SK-N-SH (cell line): ENCODE measurements around the gene FBN2. TPM values are rescaled to one million over a fixed set of nuclear protein-coding genes. Genes with fewer than 3 reads are reported as not detected.

Source experiments
- CTCF ChIA-PET: fragments of 300-600, 350-600 bp; formaldehyde crosslinking; extraction: SDS; loops from one replicate; lab custom pipeline; 2021; lab: Yijun Ruan, JAX
- POLR2A ChIA-PET: fragments of 350-600 bp; sonication (Branson Sonifier 250); formaldehyde crosslinking; extraction: SDS; loops from one replicate; lab custom pipeline; 2020; ENCODE audit warnings: antibody characterized with exemption, inconsistent platforms; lab: Yijun Ruan, JAX
- DNase-seq: peaks from one replicate; pipeline ENCODE4 v3.0.0; 2012
- H2AFZ ChIP-seq: fragments of 200-600 bp; sonication (generic); 2 replicates; pipeline ENCODE4 v1.8.1; 2016; ENCODE audit warnings: antibody characterized with exemption, mild to moderate bottlenecking, low read depth
- H3F3A ChIP-seq: fragments of 200-600 bp; sonication (generic); replicated peaks from 2 replicates; pipeline ENCODE3; 2016; ENCODE audit warnings: antibody characterized with exemption, mild to moderate bottlenecking; ENCODE audit not compliant: insufficient read depth
- H3K27ac ChIP-seq, 2 experiments: fragments of 200-500 bp in 1 of 2; fragments of 200-600 bp in 1 of 2; sonication (Bioruptor generic) in 1 of 2; sonication (generic), shearing (Covaris generic) in 1 of 2; 2 replicates each; pipeline versions ENCODE4 v1.5.1 to v1.6.1; 2014 to 2016; ENCODE audit warnings: low read depth in 2 of 2, inconsistent platforms in 1 of 2, low read length in 1 of 2, mild to moderate bottlenecking in 1 of 2, mixed read lengths in 1 of 2
- H3K27me3 ChIP-seq: fragments of 200-600 bp; sonication (generic), shearing (Covaris generic); 2 replicates; pipeline ENCODE4 v1.6.1; 2016; ENCODE audit warnings: mixed run types; ENCODE audit not compliant: insufficient read depth
- H3K36me3 ChIP-seq, 2 experiments: fragments of 200-500 bp in 1 of 2; fragments of 200-600 bp in 1 of 2; sonication (Bioruptor generic) in 1 of 2; sonication (generic) in 1 of 2; replicated peaks in 1 of 2; 2 replicates each; pipeline versions ENCODE3 to v1.5.1; 2014 to 2016; ENCODE audit warnings: low read length in 1 of 2, mild to moderate bottlenecking in 1 of 2; ENCODE audit not compliant: insufficient read depth in 2 of 2, control insufficient read depth in 1 of 2
- H3K4me1 ChIP-seq, 2 experiments: fragments of 200-500 bp in 1 of 2; fragments of 200-600 bp in 1 of 2; sonication (Bioruptor generic) in 1 of 2; sonication (generic), shearing (Covaris generic) in 1 of 2; 2 replicates each; pipeline versions ENCODE4 v1.5.1 to v1.6.1; 2014 to 2016; ENCODE audit warnings: low read depth in 1 of 2, low read length in 1 of 2, mixed run types in 1 of 2; ENCODE audit not compliant: insufficient read depth in 2 of 2, control insufficient read depth in 1 of 2
- H3K4me2 ChIP-seq: fragments of 200-600 bp; sonication (generic), shearing (Covaris generic); 2 replicates; pipeline ENCODE4 v1.6.1; 2017; ENCODE audit warnings: mixed run types
- H3K4me3 ChIP-seq, 2 experiments: fragments of 200-500 bp in 1 of 2; fragments of 200-600 bp in 1 of 2; sonication (Bioruptor generic) in 1 of 2; sonication (generic), shearing (Covaris generic) in 1 of 2; 2 replicates each; pipeline versions ENCODE4 v1.5.1 to v1.8.1; 2014 to 2016; ENCODE audit warnings: low read depth in 2 of 2, inconsistent platforms in 1 of 2, low read length in 1 of 2, mild to moderate bottlenecking in 1 of 2, mixed read lengths in 1 of 2, moderate library complexity in 1 of 2
- H3K79me2 ChIP-seq: fragments of 200-600 bp; sonication (generic); 2 replicates; pipeline ENCODE4 v1.8.1; 2017; ENCODE audit warnings: mild to moderate bottlenecking; ENCODE audit not compliant: insufficient read depth
- H3K9ac ChIP-seq: fragments of 200-600 bp; sonication (generic); 2 replicates; pipeline ENCODE4 v1.6.1; 2017; ENCODE audit warnings: mixed run types
- H3K9me2 ChIP-seq: fragments of 200-600 bp; sonication (generic); 2 replicates; pipeline ENCODE4 v1.6.1; 2017; ENCODE audit warnings: mixed run types
- H3K9me3 ChIP-seq: fragments of 200-600 bp; sonication (generic); 2 replicates; pipeline ENCODE4 v1.6.1; 2017; ENCODE audit warnings: mixed run types, mild to moderate bottlenecking, moderate library complexity
- H4K20me1 ChIP-seq: fragments of 200-600 bp; sonication (generic); 2 replicates; pipeline ENCODE4 v1.6.1; 2017; ENCODE audit warnings: mild to moderate bottlenecking, mixed run types; ENCODE audit not compliant: insufficient read depth
- CHD2 ChIP-seq: fragments of 150-350 bp; IDR thresholded peaks from 2 replicates; pipeline ENCODE4 v1.6.1; 2018; ENCODE audit warnings: low read length; ENCODE audit not compliant: partially characterized antibody
- ELF1 ChIP-seq: IDR thresholded peaks from 2 replicates; pipeline ENCODE4 v1.4.0; 2012
- EZH2phosphoT487 ChIP-seq: fragments of 200-600 bp; sonication (generic); IDR thresholded peaks from 2 replicates; pipeline ENCODE4 v1.6.1; 2017; ENCODE audit warnings: low read depth, mixed run types, mild to moderate bottlenecking, antibody characterized with exemption, moderate library complexity, borderline replicate concordance
- FOSL2 ChIP-seq: IDR thresholded peaks from 2 replicates; pipeline ENCODE4 v1.4.0; 2012; ENCODE audit warnings: low read depth, mild to moderate bottlenecking, moderate library complexity, borderline replicate concordance
- FOXJ3 ChIP-seq: sonication (generic); formaldehyde crosslinking; IDR thresholded peaks from 2 replicates; pipeline ENCODE4 v1.5.1; 2020; ENCODE audit warnings: mild to moderate bottlenecking, missing genetic modification reagents
- JUND ChIP-seq: IDR thresholded peaks from 2 replicates; pipeline ENCODE4 v1.4.0; 2012
- MEF2A ChIP-seq: IDR thresholded peaks from 2 replicates; pipeline ENCODE4 v1.4.0; 2012; ENCODE audit warnings: low read depth, borderline replicate concordance
- MXI1 ChIP-seq: IDR thresholded peaks from 2 replicates; pipeline ENCODE4 v1.6.1; 2012; ENCODE audit warnings: mild to moderate bottlenecking, low read depth, low read length, improper control_type of control experiment
- NRF1 ChIP-seq: IDR thresholded peaks from 2 replicates; pipeline ENCODE4 v1.6.1; 2012; ENCODE audit warnings: low read depth, mild to moderate bottlenecking, low read length
- POLR2AphosphoS5 ChIP-seq: IDR thresholded peaks from 2 replicates; pipeline ENCODE4 v1.6.1; 2012; ENCODE audit warnings: low read depth, low read length
- RAD21 ChIP-seq: IDR thresholded peaks from 2 replicates; pipeline ENCODE4 v1.6.1; 2012; ENCODE audit warnings: mild to moderate bottlenecking, low read length
- RCOR1 ChIP-seq: fragments of 150-350 bp; IDR thresholded peaks from 2 replicates; pipeline ENCODE4 v1.6.1; 2017; ENCODE audit warnings: antibody characterized with exemption, low read length
- RXRA ChIP-seq: IDR thresholded peaks from 2 replicates; pipeline ENCODE4 v1.4.0; 2012; ENCODE audit warnings: low read depth, mild to moderate bottlenecking, borderline replicate concordance
- SIN3A ChIP-seq: IDR thresholded peaks from 2 replicates; pipeline ENCODE4 v1.6.1; 2012; ENCODE audit warnings: low read depth, mild to moderate bottlenecking, low read length, moderate library complexity, borderline replicate concordance
- TCF12 ChIP-seq: IDR thresholded peaks from 2 replicates; pipeline ENCODE4 v1.4.0; 2012
- TEAD4 ChIP-seq: IDR thresholded peaks from 2 replicates; pipeline ENCODE4 v1.4.0; 2012; ENCODE audit warnings: mild to moderate bottlenecking, borderline replicate concordance; ENCODE audit not compliant: insufficient read depth
- WGBS: methylation state at CpG from one replicate; pipeline ENCODE4 v1.1.6; 2017; ENCODE audit warnings: low lambda C conversion rate; 5-methylcytosine and 5-hydroxymethylcytosine counted together
- polyA plus RNA-seq, 3 experiments: library from polyadenylated mRNA; depleted of rRNA; stranded (reverse); fragments of >200 nt; gene quantifications; 2 replicates each; pipeline ENCODE4 v1.2.3, GENCODE V29; 2012
- TF ChIP-seq, protein P1 (sequence below): fragments of 200-600 bp; sonication (generic); IDR thresholded peaks from 2 replicates; pipeline ENCODE4 v1.6.1; 2017; ENCODE audit warnings: antibody characterized with exemption, mild to moderate bottlenecking, moderate library complexity
- TF ChIP-seq, protein P2 (sequence below): fragments of 150-350 bp; IDR thresholded peaks from 2 replicates; pipeline ENCODE4 v1.6.1; 2016; ENCODE audit warnings: mild to moderate bottlenecking, low read depth, low read length
- TF ChIP-seq, protein P3 (sequence below): fragments of 150-350 bp; IDR thresholded peaks from 2 replicates; pipeline ENCODE4 v1.6.1; 2017; ENCODE audit warnings: antibody characterized with exemption, low read length, low read depth, borderline replicate concordance
- TF ChIP-seq, protein P4 (sequence below): IDR thresholded peaks from 2 replicates; pipeline ENCODE4 v1.4.0; 2012; ENCODE audit warnings: low read depth

The FBN2 gene
- polyA plus RNA-seq, 1 of the 3 experiments (the other 2 are of a cell fraction), result 2.2 TPM

DNA sequence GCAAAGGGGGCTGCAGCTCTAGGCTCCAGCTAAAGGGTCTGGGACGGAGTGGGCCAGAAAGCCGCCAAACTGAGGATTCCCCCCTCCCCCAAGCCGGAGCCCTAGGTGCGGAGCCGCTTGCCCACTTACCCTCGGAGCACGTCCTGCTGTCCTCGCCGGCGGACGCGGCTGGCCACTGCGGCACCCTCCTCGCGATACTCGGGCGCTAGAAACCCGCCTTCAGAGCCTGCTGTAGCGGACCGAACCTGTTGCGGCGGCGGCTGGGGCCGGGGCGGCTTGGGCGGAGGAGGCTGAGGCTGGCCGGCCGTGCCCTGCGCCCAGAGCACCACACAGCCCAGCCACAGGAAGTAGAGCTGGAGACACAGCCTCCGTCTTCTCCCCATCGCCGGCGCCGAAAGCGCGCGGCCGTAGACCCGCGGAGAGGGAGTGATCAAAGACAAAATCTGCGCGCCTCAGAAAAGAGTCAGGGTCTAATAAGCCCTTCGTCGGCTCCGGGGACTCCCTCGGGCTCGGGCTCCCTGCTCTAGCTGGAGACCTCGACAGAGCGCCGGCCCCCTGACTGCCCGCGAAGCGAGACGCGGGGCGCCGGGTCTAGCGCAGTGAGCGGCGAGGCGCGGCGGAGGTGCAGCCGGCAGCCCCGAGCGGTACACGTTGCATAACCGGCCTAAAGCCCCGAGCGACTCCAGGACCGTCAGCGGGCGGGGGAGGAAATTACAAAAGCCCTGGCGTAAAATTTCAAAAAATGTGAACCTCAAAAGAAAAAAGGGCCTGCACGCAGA, 635 bp downstream of the FBN2 start:
- Histone ChIP-seq H3K9me2 (no peaks in the 10 kb centered on the region), H3K4me3 (peak overlapping the region; percentile 45 to 54; a peak in 3 of 4 replicates), H3K36me3 (no peaks in the 10 kb centered on the region), H3K9ac (no peak overlapping the region), H3K79me2 (no peaks in the 10 kb centered on the region), H4K20me1 (no peaks in the 10 kb centered on the region), H2AFZ (peak overlapping the region; percentile 56), H3K4me1 (no peaks in the 10 kb centered on the region; a peak in 1 of 4 replicates), H3K27me3 (peaks cover 46% of the 10 kb centered on the region), H3K27ac (no peak overlapping the region; a peak in 1 of 4 replicates), H3K9me3 (no peaks in the 10 kb centered on the region), H3K4me2 (peak overlapping the region; percentile 72), H3F3A (no peaks in the 10 kb centered on the region)
- TF ChIP-seq EZH2phosphoT487, result peak; percentile 33; the same call in 1 of the 2 replicates
- TF ChIP-seq FOXJ3 (CRISPR knock-in tag), result no peak
- no peak for TF ChIP-seq RAD21
- TF ChIP-seq, protein P1, sequence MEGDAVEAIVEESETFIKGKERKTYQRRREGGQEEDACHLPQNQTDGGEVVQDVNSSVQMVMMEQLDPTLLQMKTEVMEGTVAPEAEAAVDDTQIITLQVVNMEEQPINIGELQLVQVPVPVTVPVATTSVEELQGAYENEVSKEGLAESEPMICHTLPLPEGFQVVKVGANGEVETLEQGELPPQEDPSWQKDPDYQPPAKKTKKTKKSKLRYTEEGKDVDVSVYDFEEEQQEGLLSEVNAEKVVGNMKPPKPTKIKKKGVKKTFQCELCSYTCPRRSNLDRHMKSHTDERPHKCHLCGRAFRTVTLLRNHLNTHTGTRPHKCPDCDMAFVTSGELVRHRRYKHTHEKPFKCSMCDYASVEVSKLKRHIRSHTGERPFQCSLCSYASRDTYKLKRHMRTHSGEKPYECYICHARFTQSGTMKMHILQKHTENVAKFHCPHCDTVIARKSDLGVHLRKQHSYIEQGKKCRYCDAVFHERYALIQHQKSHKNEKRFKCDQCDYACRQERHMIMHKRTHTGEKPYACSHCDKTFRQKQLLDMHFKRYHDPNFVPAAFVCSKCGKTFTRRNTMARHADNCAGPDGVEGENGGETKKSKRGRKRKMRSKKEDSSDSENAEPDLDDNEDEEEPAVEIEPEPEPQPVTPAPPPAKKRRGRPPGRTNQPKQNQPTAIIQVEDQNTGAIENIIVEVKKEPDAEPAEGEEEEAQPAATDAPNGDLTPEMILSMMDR, result no peak
- TF ChIP-seq MEF2A, result no peak
- TF ChIP-seq RXRA, result no peak
- CTCF ChIA-PET, result interaction anchor here (1.3 kb wide), 1 partner anchor 26 kb away, joined by 3 read pairs; no protein-coding TSS in a partner anchor
- WGBS, result 3% methylated on average over 51 of the region's 75 CpGs
- POLR2A ChIA-PET, result no interaction called here
- peak; percentile 14 for DNase-seq

DNA sequence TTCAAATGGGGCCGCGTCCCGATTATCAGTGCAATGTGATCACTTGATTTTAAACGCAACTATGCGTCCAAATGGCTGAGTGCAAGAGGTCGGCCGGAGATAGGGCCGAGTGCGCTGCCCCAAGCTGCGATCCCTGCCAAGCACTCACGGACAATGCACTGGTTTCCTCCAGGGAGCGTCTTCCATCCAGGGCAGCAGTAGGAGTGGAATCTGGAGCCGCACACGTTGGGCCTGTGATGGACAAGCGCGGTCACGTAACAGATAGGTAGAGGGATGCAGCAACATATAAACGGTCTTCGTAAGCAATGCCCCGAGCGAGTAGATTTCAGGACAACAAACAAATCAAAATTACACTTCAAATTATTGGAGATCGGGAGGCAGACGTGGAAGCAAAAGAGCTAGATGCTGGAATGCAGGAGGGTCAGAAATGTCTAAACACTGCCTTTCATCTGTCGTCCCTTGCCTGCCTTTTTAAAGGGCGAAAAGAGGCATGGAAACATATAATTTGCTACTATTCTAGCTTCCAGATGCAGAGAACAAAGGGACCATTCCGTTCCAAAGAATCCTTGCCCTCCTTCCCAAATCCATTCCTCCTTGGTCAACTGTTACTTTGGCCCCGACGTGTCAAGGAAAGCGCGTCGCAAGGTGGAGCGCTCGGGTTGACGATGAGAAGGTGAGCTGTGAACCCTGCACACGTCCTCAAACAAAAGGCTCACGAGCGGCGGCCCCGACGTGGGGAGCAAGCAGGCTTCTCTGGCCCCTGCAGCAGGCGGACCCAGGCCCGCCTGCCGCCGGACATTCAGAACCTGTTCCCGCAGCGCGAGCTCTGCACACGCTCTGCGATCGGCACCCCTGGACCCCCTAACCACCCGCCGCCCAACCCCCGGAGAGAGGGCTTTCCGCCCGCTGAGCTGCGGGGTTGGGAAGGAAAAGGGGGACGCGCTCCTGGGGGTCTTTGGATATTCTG, 1.5 kb downstream of the FBN2 start:
- WGBS, result 25% methylated on average over 44 of the region's 58 CpGs
- no peaks in the 10 kb centered on the region for H4K20me1 ChIP-seq
- no peak overlapping the region for H3K9ac ChIP-seq
- no peak overlapping the region for H2AFZ ChIP-seq
- peak; percentile 6 for DNase-seq
- peak overlapping the region in 1 of 2 experiments; percentile 45; a peak in 3 of 4 replicates for H3K4me3 ChIP-seq
- no peaks in the 10 kb centered on the region for H3K9me2 ChIP-seq
- ChIA-PET CTCF (interaction anchor here (1.3 kb wide), 1 partner anchor 27 kb away, joined by 3 read pairs; no protein-coding TSS in a partner anchor), POLR2A (no interaction called here)
- H3K4me2 ChIP-seq, result peak overlapping the region; percentile 72; the same call in 1 of the 2 replicates
- H3K4me1 ChIP-seq, result no peaks in the 10 kb centered on the region; a peak in 1 of 4 replicates
- peaks cover 50% of the 10 kb centered on the region for H3K27me3 ChIP-seq
- no peaks in the 10 kb centered on the region for H3F3A ChIP-seq
- H3K36me3 ChIP-seq, result no peaks in the 10 kb centered on the region
- H3K9me3 ChIP-seq, result no peaks in the 10 kb centered on the region
- H3K27ac ChIP-seq, result no peak overlapping the region
- H3K79me2 ChIP-seq, result no peaks in the 10 kb centered on the region
- TF ChIP-seq RCOR1 (no peak), SIN3A (no peak), FOXJ3 (CRISPR knock-in tag) (no peak), POLR2AphosphoS5 (no peak), CHD2 (no peak), JUND (no peak), TCF12 (no peak), TEAD4 (no peak), ELF1 (no peak), FOSL2 (no peak), MXI1 (no peak), NRF1 (no peak)
- TF ChIP-seq, protein P2, sequence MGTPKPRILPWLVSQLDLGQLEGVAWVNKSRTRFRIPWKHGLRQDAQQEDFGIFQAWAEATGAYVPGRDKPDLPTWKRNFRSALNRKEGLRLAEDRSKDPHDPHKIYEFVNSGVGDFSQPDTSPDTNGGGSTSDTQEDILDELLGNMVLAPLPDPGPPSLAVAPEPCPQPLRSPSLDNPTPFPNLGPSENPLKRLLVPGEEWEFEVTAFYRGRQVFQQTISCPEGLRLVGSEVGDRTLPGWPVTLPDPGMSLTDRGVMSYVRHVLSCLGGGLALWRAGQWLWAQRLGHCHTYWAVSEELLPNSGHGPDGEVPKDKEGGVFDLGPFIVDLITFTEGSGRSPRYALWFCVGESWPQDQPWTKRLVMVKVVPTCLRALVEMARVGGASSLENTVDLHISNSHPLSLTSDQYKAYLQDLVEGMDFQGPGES, result no peak
- TF ChIP-seq, protein P3, sequence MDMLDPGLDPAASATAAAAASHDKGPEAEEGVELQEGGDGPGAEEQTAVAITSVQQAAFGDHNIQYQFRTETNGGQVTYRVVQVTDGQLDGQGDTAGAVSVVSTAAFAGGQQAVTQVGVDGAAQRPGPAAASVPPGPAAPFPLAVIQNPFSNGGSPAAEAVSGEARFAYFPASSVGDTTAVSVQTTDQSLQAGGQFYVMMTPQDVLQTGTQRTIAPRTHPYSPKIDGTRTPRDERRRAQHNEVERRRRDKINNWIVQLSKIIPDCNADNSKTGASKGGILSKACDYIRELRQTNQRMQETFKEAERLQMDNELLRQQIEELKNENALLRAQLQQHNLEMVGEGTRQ, result no peak
- TF ChIP-seq, protein P4, sequence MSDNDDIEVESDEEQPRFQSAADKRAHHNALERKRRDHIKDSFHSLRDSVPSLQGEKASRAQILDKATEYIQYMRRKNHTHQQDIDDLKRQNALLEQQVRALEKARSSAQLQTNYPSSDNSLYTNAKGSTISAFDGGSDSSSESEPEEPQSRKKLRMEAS, result no peak
